MM.1S (cell line): ENCODE measurements around the gene MTG1.

Source experiments
- DNase-seq: peaks from one replicate; pipeline ENCODE4 v3.0.0-alpha.2; 2015
- H2AFZ ChIP-seq: fragments of 300-600 bp; sonication (generic); 2 replicates; pipeline ENCODE4 v1.6.0; 2016; ENCODE audit warnings: antibody characterized with exemption, low read length
- H3F3A ChIP-seq: fragments of 300-600 bp; sonication (generic); 2 replicates; pipeline ENCODE4 v1.6.1; 2016; ENCODE audit warnings: mild to moderate bottlenecking, antibody characterized with exemption, low read length, moderate library complexity, mixed read lengths; ENCODE audit not compliant: insufficient read depth
- H3K27ac ChIP-seq: fragments of 300-600 bp; sonication (generic); 2 replicates; pipeline ENCODE4 v1.5.1; 2016; ENCODE audit warnings: mild to moderate bottlenecking, low read length
- H3K27me3 ChIP-seq: fragments of 300-600 bp; sonication (generic); replicated peaks from 2 replicates; pipeline ENCODE4 v1.6.0; 2016; ENCODE audit warnings: low read length; ENCODE audit not compliant: insufficient read depth
- H3K36me3 ChIP-seq: fragments of 300-600 bp; sonication (generic); replicated peaks from 2 replicates; pipeline ENCODE4 v1.6.1; 2016; ENCODE audit warnings: mild to moderate bottlenecking, low read length, mixed read lengths; ENCODE audit not compliant: insufficient read depth
- H3K4me1 ChIP-seq: fragments of 300-600 bp; sonication (generic); 2 replicates; pipeline ENCODE4 v1.6.1; 2016; ENCODE audit warnings: low read length, mixed read lengths
- H3K4me2 ChIP-seq: fragments of 300-600 bp; sonication (generic); 2 replicates; pipeline ENCODE4 v1.6.0; 2016; ENCODE audit warnings: low read depth, low read length
- H3K4me3 ChIP-seq: fragments of 300-600 bp; sonication (generic); 2 replicates; pipeline ENCODE4 v1.5.1; 2016; ENCODE audit warnings: low read length, mixed read lengths
- H3K79me2 ChIP-seq: fragments of 300-600 bp; sonication (generic); 2 replicates; pipeline ENCODE4 v1.6.1; 2016; ENCODE audit warnings: mixed run types, low read length, mixed read lengths
- H3K9ac ChIP-seq: fragments of 300-600 bp; sonication (generic); 2 replicates; pipeline ENCODE4 v1.6.1; 2016; ENCODE audit warnings: low read length, mixed read lengths
- H3K9me2 ChIP-seq: fragments of 300-600 bp; sonication (generic); replicated peaks from 2 replicates; pipeline ENCODE4 v1.6.1; 2016; ENCODE audit warnings: mild to moderate bottlenecking, low read length, mixed read lengths; ENCODE audit not compliant: insufficient read depth
- H3K9me3 ChIP-seq: fragments of 300-600 bp; sonication (generic); replicated peaks from 2 replicates; pipeline ENCODE4 v1.6.1; 2016; ENCODE audit warnings: mild to moderate bottlenecking, low read length, mixed read lengths; ENCODE audit not compliant: insufficient read depth
- H4K20me1 ChIP-seq: fragments of 300-600 bp; sonication (generic); 2 replicates; pipeline ENCODE4 v1.6.1; 2016; ENCODE audit warnings: mild to moderate bottlenecking, low read length, moderate library complexity, mixed read lengths; ENCODE audit not compliant: insufficient read depth
- EZH2 ChIP-seq: fragments of 300-600 bp; sonication (generic); optimal IDR thresholded peaks from 2 replicates; pipeline ENCODE3; 2017; ENCODE audit warnings: low read depth, mild to moderate bottlenecking, antibody characterized with exemption, low read length, mixed read lengths
- EZH2phosphoT487 ChIP-seq: fragments of 300-600 bp; sonication (generic); IDR thresholded peaks from 2 replicates; pipeline ENCODE4 v1.6.1; 2018; ENCODE audit warnings: antibody characterized with exemption, low read length
- TF ChIP-seq, protein P1 (sequence below): fragments of 300-600 bp; sonication (generic); IDR thresholded peaks from 2 replicates; pipeline ENCODE4 v1.5.1; 2016; ENCODE audit warnings: antibody characterized with exemption, low read length, mixed read lengths

The MTG1 gene

DNA sequence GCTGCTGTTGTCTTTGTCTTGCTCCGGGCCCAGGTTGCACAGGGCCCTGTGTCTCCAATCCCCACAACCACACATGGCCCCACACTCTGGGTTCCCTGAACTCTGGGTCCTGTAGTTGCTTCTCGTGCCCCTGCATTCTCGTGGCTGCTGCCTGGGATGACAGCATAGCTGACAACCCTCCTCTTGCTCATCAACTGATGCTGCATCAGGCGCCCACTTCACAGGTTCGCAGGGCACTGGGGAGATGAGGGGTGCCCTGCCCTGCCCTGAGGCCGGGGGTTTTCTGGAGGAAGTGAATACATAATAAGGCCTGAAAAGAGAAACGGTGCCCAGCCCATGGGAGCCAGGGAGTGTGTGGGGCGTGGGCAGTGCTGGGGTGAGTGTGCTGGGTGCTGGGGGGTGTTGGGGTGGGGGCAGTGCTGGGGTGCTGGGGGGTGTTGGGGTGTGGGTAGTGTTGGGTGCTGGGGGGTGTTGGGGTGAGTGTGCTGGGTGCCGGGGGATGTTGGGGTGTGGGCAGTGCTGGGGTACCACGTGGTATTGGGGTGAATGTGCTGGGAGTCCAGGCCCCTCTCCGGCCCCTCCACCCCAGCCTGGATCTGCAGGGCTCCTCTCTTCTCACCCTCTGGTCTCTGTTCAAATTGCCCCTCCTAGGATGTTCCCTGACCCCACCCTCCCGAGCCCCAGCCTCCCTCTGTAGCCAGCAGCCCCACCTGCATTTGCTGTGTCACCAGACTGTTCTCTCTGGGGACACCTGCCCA, 2.0 kb upstream of the MTG1 start:
- Histone ChIP-seq H3K9me2 (no peaks in the 10 kb centered on the region), H3K27ac (no peak overlapping the region), H4K20me1 (no peaks in the 10 kb centered on the region), H3K27me3 (no peaks in the 10 kb centered on the region), H3K9ac (no peak overlapping the region), H3F3A (peaks cover 29% of the 10 kb centered on the region), H3K4me3 (no peak overlapping the region), H3K4me2 (no peak overlapping the region), H3K9me3 (no peaks in the 10 kb centered on the region), H3K79me2 (peaks cover 36% of the 10 kb centered on the region), H2AFZ (no peak overlapping the region), H3K36me3 (no peaks in the 10 kb centered on the region), H3K4me1 (peaks cover 24% of the 10 kb centered on the region)
- TF ChIP-seq, protein P1, sequence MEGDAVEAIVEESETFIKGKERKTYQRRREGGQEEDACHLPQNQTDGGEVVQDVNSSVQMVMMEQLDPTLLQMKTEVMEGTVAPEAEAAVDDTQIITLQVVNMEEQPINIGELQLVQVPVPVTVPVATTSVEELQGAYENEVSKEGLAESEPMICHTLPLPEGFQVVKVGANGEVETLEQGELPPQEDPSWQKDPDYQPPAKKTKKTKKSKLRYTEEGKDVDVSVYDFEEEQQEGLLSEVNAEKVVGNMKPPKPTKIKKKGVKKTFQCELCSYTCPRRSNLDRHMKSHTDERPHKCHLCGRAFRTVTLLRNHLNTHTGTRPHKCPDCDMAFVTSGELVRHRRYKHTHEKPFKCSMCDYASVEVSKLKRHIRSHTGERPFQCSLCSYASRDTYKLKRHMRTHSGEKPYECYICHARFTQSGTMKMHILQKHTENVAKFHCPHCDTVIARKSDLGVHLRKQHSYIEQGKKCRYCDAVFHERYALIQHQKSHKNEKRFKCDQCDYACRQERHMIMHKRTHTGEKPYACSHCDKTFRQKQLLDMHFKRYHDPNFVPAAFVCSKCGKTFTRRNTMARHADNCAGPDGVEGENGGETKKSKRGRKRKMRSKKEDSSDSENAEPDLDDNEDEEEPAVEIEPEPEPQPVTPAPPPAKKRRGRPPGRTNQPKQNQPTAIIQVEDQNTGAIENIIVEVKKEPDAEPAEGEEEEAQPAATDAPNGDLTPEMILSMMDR, result no peak
- no peak for TF ChIP-seq EZH2phosphoT487
- no peak for TF ChIP-seq EZH2
- DNase-seq, result no peak

DNA sequence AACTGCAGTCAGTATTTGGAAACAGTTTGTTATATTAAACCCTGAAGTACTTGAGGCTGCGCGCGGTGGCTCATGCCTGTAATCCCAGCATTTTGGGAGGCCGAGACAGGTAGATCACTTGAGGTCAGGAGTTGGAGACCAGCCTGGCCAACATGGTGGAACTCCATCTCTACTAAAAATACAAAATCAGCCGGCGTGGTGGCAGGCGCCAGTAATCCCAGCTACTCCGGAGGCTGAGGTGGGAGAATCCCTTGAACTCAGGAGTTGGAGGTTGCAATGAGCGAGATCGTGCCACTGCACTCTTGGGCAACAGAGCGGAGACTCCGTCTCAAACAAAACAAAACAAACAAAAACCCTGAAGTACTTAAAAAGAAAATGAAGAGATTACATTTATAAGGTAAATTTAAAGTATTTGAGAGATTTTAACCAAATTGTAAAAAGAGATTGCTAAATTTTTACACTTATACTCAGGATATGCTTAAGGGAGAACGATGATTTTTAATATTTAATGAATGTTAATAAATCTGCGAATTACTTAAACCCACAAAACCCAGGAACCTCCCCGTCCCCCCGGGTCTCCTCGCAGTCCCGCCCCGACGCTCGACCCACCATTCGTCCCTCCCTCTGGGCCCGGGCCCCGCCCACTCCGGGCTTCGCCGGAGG, 425 bp upstream of the MTG1 start:
- peaks cover 18% of the 10 kb centered on the region for H3K4me1 ChIP-seq
- peak overlapping the region; percentile 30; the same call in 1 of the 2 replicates for H2AFZ ChIP-seq
- no peaks in the 10 kb centered on the region for H4K20me1 ChIP-seq
- H3K9ac ChIP-seq, result peak overlapping the region; percentile 20; the same call in 1 of the 2 replicates
- H3F3A ChIP-seq, result peaks cover 24% of the 10 kb centered on the region
- H3K9me3 ChIP-seq, result no peaks in the 10 kb centered on the region
- H3K4me2 ChIP-seq, result peak overlapping the region; percentile 85; the same call in 1 of the 2 replicates
- TF ChIP-seq EZH2phosphoT487 (no peak), EZH2 (no peak)
- TF ChIP-seq, protein P1, result no peak
- no peaks in the 10 kb centered on the region; the same call in 1 of the 2 replicates for H3K36me3 ChIP-seq
- peaks cover 34% of the 10 kb centered on the region for H3K79me2 ChIP-seq
- no peak for DNase-seq
- H3K4me3 ChIP-seq, result peak overlapping the region; percentile 94; the same call in 1 of the 2 replicates
- H3K9me2 ChIP-seq, result no peaks in the 10 kb centered on the region
- no peaks in the 10 kb centered on the region for H3K27me3 ChIP-seq
- peak overlapping the region; percentile 80; the same call in 1 of the 2 replicates for H3K27ac ChIP-seq

DNA sequence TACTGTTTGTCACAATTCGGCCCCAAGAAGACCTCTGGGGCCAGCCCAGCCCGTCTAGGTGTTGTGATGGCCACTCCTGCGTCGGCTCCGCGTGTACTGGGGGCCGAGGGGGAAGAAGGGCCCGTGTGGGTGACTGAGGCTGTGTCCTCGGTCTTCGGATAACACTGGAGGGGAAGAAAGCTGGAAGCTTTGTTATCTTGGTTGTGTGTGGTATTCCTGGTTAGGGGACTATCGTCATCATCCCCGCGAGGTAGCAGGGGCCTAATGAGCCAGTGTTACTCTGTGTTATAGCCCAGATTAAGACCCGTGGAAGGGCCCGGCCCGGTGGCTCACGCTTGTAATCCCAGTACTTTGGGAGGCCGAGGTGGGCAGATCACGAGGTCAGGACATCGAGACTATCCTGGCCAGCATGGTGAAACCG, 854 bp downstream of the MTG1 start:
- Histone ChIP-seq H3K9me3 (no peaks in the 10 kb centered on the region), H4K20me1 (no peaks in the 10 kb centered on the region), H3K27me3 (no peaks in the 10 kb centered on the region), H3K27ac (peak overlapping the region; percentile 80; the same call in 1 of the 2 replicates), H2AFZ (peak overlapping the region; percentile 63), H3K9me2 (no peaks in the 10 kb centered on the region), H3F3A (peaks cover 13% of the 10 kb centered on the region), H3K4me3 (peak overlapping the region; percentile 94), H3K36me3 (peaks cover 2% of the 10 kb centered on the region; the same call in 1 of the 2 replicates), H3K4me2 (peak overlapping the region; percentile 85), H3K4me1 (peaks cover 24% of the 10 kb centered on the region), H3K79me2 (peaks cover 43% of the 10 kb centered on the region), H3K9ac (peak overlapping the region; percentile 93)
- no peak for DNase-seq
- no peak for TF ChIP-seq EZH2phosphoT487
- no peak for TF ChIP-seq EZH2
- TF ChIP-seq, protein P1, result no peak
